Coronary artery (tissue), 2 donors: ENCODE data around the gene RPN1.
A peak's percentile ranks its signal among the peaks of the same experiment; 100 is the strongest.
"Not testable (repeated sequence)": the region's sequence is repeated elsewhere in the genome, so short reads cannot be mapped to it uniquely, and the experiment has no call there.

ENCODE experiments used
- DNase-seq: peaks from one replicate; pipeline ENCODE4 v3.0.0-alpha.2; 2017; ENCODE audit warnings: low spot score
- H3K27ac ChIP-seq, 2 donors: fragments of 200-600 bp; sonication (generic); one replicate each; pipeline ENCODE4 v1.5.1; 2016 to 2019
- H3K4me3 ChIP-seq: fragments of 200-600 bp; sonication (generic); 2 replicates; pipeline ENCODE4 v1.5.1; 2016; ENCODE audit warnings: mild to moderate bottlenecking, moderate library complexity
- TF ChIP-seq, protein P1 (sequence below): fragments of 200-600 bp; sonication (generic); IDR thresholded peaks from one replicate; pipeline ENCODE4 v1.5.1; 2019; ENCODE audit warnings: antibody characterized with exemption

RPN1 gene

DNA sequence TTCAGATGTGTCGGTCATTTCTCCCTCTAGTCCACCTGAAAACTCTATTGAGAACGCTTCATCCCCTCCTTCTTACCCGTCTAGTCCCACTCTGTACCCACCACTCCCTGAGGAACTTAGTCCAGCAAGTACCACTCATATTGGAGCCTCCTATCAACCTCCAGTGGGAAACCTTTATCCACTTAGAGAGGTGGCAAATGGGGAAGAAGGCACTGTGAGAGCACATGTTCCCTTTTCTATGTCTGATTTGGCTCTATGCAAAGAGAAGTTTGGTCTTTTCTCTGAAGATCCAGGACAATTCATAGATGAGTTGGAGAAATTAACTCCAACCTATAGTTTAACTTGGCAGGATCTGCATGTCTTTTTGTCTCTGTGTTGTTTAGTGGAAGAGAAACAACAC, 17.0 kb upstream of the RPN1 start:
- TF ChIP-seq, protein P1, sequence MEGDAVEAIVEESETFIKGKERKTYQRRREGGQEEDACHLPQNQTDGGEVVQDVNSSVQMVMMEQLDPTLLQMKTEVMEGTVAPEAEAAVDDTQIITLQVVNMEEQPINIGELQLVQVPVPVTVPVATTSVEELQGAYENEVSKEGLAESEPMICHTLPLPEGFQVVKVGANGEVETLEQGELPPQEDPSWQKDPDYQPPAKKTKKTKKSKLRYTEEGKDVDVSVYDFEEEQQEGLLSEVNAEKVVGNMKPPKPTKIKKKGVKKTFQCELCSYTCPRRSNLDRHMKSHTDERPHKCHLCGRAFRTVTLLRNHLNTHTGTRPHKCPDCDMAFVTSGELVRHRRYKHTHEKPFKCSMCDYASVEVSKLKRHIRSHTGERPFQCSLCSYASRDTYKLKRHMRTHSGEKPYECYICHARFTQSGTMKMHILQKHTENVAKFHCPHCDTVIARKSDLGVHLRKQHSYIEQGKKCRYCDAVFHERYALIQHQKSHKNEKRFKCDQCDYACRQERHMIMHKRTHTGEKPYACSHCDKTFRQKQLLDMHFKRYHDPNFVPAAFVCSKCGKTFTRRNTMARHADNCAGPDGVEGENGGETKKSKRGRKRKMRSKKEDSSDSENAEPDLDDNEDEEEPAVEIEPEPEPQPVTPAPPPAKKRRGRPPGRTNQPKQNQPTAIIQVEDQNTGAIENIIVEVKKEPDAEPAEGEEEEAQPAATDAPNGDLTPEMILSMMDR: no peak
- DNase-seq: no peak
- Histone ChIP-seq H3K4me3 (no peak overlapping the region), H3K27ac (no peak overlapping the region)

DNA sequence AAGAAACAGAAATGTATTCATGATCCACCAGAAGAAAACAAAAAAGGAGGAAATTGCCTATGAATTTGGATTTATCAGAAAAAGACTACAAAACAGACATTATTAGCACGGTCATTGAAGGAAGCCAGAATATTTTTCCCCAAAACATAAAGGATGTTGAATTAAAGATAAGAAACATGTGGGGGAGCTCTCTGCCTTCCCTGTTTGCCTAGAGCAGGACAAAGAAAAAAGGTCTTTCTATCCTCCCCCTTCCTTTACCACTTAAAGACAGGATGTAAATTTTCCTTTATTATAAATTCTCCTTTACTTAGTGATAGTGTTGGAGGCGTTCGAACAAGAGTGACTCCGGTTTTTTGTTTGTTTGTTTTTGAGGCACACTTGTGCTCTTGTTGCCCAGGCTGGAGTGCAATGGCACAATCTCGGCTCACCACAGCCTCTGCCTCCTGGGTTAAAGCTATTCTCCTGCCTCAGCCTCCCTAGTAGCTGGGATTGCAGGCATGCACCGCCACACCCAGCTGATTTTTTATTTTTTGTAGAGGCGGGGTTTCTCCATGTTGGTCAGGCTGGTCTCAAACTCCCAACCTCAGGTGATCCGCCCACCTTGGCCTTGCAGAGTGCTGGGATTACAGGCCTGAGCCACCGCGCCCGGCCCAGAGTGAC, 14.9 kb upstream of the RPN1 start:
- Histone ChIP-seq H3K27ac (no peak overlapping the region), H3K4me3 (no peak overlapping the region)
- TF ChIP-seq, protein P1: no peak
- no peak for DNase-seq

DNA sequence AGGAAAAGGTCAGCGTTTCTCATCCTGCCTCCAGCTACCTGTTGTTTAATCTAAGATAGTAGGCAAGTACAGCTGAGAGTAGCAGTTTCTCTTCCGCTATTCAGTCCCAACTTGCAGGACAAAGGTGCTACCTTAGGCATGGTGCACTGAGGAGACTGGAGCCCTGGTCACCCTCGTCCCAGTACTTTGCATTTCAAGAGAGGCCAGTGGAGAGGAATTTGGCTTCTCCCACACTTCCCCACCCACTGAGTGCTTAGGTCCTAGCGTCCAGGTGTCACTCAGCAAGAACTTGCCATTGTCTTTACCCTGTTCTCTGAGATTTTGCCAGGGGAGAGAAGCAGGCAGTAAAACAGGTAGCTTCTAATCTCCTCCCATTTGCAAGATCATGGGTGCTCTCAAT, 12.5 kb upstream of the RPN1 start:
- TF ChIP-seq, protein P1: no peak
- DNase-seq: no peak
- no peak overlapping the region for H3K4me3 ChIP-seq
- no peak overlapping the region for H3K27ac ChIP-seq

DNA sequence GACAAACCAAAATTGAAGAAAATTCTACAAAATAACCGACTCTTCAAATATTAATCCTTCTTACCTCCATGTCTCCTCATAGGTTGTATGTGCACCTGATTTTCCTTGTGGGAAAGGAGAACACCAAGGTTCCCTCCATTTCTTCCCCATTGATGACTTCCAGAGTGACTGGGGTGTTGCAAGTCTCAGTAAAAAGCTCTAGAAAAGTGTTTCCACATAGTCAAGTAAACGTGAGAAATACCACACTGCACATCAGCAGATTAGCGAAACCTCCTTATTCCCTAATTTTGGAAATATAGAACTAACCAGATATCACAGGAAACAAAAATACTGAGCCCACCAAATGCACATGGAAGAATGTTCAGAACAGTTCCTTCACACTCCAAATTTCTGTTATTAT, 4.9 kb upstream of the RPN1 start:
- no peak for DNase-seq
- Histone ChIP-seq H3K27ac (no peak overlapping the region), H3K4me3 (no peak overlapping the region)
- TF ChIP-seq, protein P1: no peak

DNA sequence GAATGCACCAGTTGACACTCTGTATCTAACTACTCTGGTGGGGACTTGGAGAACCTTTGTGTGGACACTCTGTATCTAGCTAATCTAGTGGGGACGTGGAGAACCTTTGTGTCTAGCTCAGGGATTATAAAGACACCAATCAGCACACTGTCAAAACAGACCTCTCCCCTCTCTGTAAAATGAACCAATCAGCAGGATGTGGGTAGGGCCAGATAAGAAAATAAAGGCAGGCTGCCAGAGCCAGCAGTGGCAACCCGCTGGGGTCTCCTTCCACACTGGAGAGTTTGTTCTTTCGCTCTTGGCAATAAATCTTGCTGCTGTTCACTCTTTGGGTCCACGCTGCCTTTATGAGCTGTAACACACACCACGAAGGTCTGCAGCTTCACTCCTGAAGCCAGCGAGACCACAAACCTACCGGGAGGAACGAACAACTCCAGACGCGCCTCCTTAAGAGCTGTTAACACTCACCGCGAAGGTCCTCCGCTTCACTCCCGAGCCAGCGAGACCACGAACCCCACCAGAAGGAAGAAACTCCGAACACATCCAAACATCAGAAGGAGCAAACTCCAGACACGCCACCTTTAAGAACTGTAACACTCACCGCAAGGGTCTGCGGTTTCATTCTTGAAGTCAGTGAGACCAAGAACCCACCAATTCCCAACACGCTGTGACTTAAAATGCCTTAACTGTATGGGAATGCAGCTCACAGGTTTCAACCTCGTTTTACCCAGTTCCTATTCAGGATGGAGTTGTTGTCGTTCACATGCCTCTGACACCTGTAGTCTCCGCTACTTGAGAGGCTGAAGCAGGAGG, 3.6 kb upstream of the RPN1 start:
- DNase-seq, H3K27ac ChIP-seq, H3K4me3 ChIP-seq: not testable (repeated sequence)

DNA sequence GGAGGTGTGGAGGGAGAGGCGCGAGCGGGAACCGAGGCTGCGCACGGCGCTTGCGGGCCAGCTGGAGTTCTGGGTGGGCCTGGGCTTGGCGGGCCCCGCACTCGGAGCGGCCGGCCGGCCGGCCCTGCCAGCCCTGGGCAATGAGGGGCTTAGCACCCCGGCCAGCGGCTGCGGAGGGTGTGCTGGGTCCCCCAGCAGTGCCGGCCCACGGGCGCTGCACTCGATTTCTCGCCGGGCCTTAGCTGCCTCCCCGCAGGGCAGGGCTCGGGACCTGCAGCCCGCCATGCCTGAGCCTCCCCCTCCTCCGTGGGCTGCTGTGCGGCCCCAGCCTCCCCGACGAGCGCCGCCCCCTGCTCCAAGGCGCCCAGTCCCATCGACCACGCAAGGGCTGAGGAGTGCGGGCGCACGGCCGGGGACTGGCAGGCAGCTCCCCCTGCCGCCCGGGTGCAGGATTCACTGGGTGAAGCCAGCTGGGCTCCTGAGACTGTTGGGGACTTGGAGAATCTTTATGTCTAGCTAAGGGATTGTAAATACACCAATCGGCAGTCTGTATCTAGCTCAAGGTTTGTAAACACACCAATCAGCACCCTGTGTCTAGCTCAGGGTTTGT, 2.9 kb upstream of the RPN1 start:
- not testable (repeated sequence) for H3K27ac ChIP-seq, DNase-seq
- peak overlapping the region; percentile 52 for H3K4me3 ChIP-seq

DNA sequence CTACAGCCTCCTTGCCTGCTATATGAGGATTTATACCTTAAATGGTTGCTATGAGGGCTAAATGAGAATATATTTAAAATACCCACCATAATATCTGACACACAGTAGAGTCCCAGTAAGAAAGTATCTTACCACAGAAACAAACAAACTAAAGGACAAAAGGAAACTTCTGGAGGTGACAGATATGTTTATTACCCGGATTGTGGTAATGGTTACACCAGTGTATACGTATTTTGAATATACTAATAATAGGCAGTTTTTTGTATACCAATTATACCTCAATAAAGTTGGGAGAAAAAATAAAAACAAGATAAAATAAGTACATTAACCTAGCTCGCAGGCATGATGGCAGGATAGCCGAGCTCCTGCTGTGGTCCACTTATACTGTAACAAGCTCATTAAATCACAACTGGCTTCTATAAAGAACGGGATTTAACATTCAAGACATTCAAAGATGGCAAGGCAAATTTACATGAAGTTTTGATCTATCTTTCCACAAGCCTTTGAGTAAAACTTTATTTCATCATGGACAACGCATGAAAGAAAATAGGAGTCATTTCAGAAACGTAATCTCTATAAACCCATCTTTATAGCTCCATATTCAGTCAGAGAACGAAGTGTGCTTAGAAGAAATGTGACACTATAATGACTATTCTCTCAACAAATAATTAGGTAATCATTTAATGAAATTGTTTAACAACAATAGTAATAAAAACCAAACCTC, 1.5 kb downstream of the RPN1 start:
- TF ChIP-seq, protein P1: no peak
- Histone ChIP-seq H3K27ac (peak overlapping the region in 1 of 2 donors; percentile 99), H3K4me3 (peak overlapping the region; percentile 99)
- no peak for DNase-seq
